ENCODE data around the gene RAD23A. TPM values are rescaled to one million over a fixed set of nuclear protein-coding genes. Genes with fewer than 3 reads are reported as not detected.
A peak's percentile ranks its signal among the peaks of the same experiment; 100 is the strongest.

The RAD23A gene
- total RNA-seq, 1 donor from 2014 or later: 112 TPM

GRCh38 chr19:12997967-12998940 is 52.6 kb downstream of the RAD23A start:
- Mint-ChIP-seq H3K4me1 (peaks cover 8% of the 10 kb centered on the region), H3K4me3 (no peak overlapping the region), H3K27me3 (peaks cover 19% of the 10 kb centered on the region), H3K27ac (no peak overlapping the region), H3K9me3 (no peaks in the 10 kb centered on the region), H3K36me3 (ENCODE audit: low read depth) (peaks cover 4% of the 10 kb centered on the region)
- TF ChIP-seq CTCF (IDR thresholded peaks at IDR 0.05): no peak
- intact Hi-C loops (cut with micrococcal nuclease): no loop called here
- ChIA-PET CTCF (interaction anchor here (1.1 kb wide), 1 partner anchor 33 kb away, joined by 3 read pairs; no protein-coding TSS in a partner anchor), POLR2A (no interaction called here)
- ATAC-seq (ENCODE audit: low read depth): no peak
- no peak for DNase-seq

GRCh38 chr19:13001166-13001501 is 55.5 kb downstream of the RAD23A start:
- Mint-ChIP-seq H3K27me3 (peaks cover 18% of the 10 kb centered on the region), H3K36me3 (ENCODE audit: low read depth) (no peaks in the 10 kb centered on the region), H3K27ac (no peak overlapping the region), H3K4me1 (no peaks in the 10 kb centered on the region), H3K4me3 (no peak overlapping the region), H3K9me3 (no peaks in the 10 kb centered on the region)
- CTCF ChIA-PET: no interaction called here
- TF ChIP-seq CTCF (IDR thresholded peaks at IDR 0.05): no peak
- DNase-seq (no peak), ATAC-seq (ENCODE audit: low read depth) (no peak)
- POLR2A ChIA-PET: no interaction called here
- intact Hi-C loops (cut with micrococcal nuclease): no loop called here

GRCh38 chr19:13001502-13002165 is 56.0 kb downstream of the RAD23A start:
- no peak overlapping the region for H3K27ac Mint-ChIP-seq
- H3K27me3 Mint-ChIP-seq: peaks cover 18% of the 10 kb centered on the region
- H3K4me3 Mint-ChIP-seq: no peak overlapping the region
- intact Hi-C loops (cut with micrococcal nuclease): no loop called here
- no peak for ATAC-seq (ENCODE audit: low read depth)
- ChIA-PET CTCF (no interaction called here), POLR2A (no interaction called here)
- H3K9me3 Mint-ChIP-seq: no peaks in the 10 kb centered on the region
- no peak for DNase-seq
- H3K36me3 Mint-ChIP-seq (ENCODE audit: low read depth): no peaks in the 10 kb centered on the region
- H3K4me1 Mint-ChIP-seq: no peaks in the 10 kb centered on the region
- no peak for TF ChIP-seq CTCF (IDR thresholded peaks at IDR 0.05)

- Mint-ChIP-seq H3K36me3 (ENCODE audit: low read depth) (no peaks in the 10 kb centered on the region), H3K4me3 (no peak overlapping the region), H3K27ac (no peak overlapping the region), H3K27me3 (peaks cover 18% of the 10 kb centered on the region), H3K4me1 (no peaks in the 10 kb centered on the region), H3K9me3 (no peaks in the 10 kb centered on the region)
- intact Hi-C loops (cut with micrococcal nuclease): no loop called here
- TF ChIP-seq CTCF (IDR thresholded peaks at IDR 0.05): no peak
- ATAC-seq (ENCODE audit: low read depth): no peak
- no peak for DNase-seq
- CTCF ChIA-PET: no interaction called here
- POLR2A ChIA-PET: no interaction called here
Measured at GRCh38 chr19:13002166-13002898, 56.7 kb downstream of the RAD23A start.

- no peak overlapping the region for H3K4me3 Mint-ChIP-seq
- DNase-seq (no peak), ATAC-seq (ENCODE audit: low read depth) (no peak)
- intact Hi-C loops (cut with micrococcal nuclease): no loop called here
- ChIA-PET CTCF (no interaction called here), POLR2A (no interaction called here)
- H3K36me3 Mint-ChIP-seq (ENCODE audit: low read depth): no peaks in the 10 kb centered on the region
- no peaks in the 10 kb centered on the region for H3K9me3 Mint-ChIP-seq
- peaks cover 15% of the 10 kb centered on the region for H3K27me3 Mint-ChIP-seq
- peak overlapping the region; percentile 50 for H3K27ac Mint-ChIP-seq
- no peaks in the 10 kb centered on the region for H3K4me1 Mint-ChIP-seq
- TF ChIP-seq CTCF (IDR thresholded peaks at IDR 0.05): no peak
Measured at GRCh38 chr19:13003081-13003480, 57.4 kb downstream of the RAD23A start.
